HepG2 (cell line): ENCODE measurements around the gene GADD45GIP1. TPM values are rescaled to one million over a fixed set of nuclear protein-coding genes. Genes with fewer than 3 reads are reported as not detected.
A peak's percentile ranks its signal among the peaks of the same experiment; 100 is the strongest.

ENCODE experiments used
- NFAT5 ChIP-seq: sonication (generic); formaldehyde crosslinking; IDR thresholded peaks from 2 replicates; pipeline ENCODE4 v1.4.0; 2020; ENCODE audit warnings: missing genetic modification reagents
- NPAS2 ChIP-seq: sonication (generic); formaldehyde crosslinking; IDR thresholded peaks from 2 replicates; pipeline ENCODE4 v1.8.0; 2022; ENCODE audit warnings: mild to moderate bottlenecking, missing genetic modification reagents, borderline replicate concordance
- THAP8 ChIP-seq: sonication (generic); formaldehyde crosslinking; IDR thresholded peaks from 2 replicates; pipeline ENCODE4 v1.5.1; 2020; ENCODE audit warnings: missing genetic modification reagents, mild to moderate bottlenecking, borderline replicate concordance
- ZBTB40 ChIP-seq, 2 experiments: fragments of 450-650 bp in 1 of 2; sonication (generic) in 1 of 2; formaldehyde crosslinking in 1 of 2; IDR thresholded peaks; 2 replicates each; pipeline versions ENCODE4 v1.6.1 to v1.8.0; 2016 to 2022; ENCODE audit warnings: antibody characterized with exemption in 1 of 2, mild to moderate bottlenecking in 1 of 2, missing genetic modification reagents in 1 of 2
- ZNF18 ChIP-seq: sonication (generic); formaldehyde crosslinking; IDR thresholded peaks from 2 replicates; pipeline ENCODE4 v1.8.0; 2022; ENCODE audit warnings: mild to moderate bottlenecking, missing genetic modification reagents; ENCODE audit not compliant: insufficient replicate concordance
- ZNF337 ChIP-seq: sonication (generic); formaldehyde crosslinking; IDR thresholded peaks from 2 replicates; pipeline ENCODE4 v1.5.1; 2020; ENCODE audit warnings: missing genetic modification reagents, low read depth, mild to moderate bottlenecking, borderline replicate concordance
- ZNF367 ChIP-seq: sonication (generic); formaldehyde crosslinking; IDR thresholded peaks from 2 replicates; pipeline ENCODE4 v1.4.0; 2020; ENCODE audit warnings: missing genetic modification reagents, borderline replicate concordance
- ZNF775 ChIP-seq: sonication (generic); formaldehyde crosslinking; IDR thresholded peaks from 2 replicates; pipeline ENCODE4 v1.4.0; 2020; ENCODE audit warnings: missing genetic modification reagents, mild to moderate bottlenecking, moderate library complexity, borderline replicate concordance
- polyA plus RNA-seq, 8 experiments: library from polyadenylated mRNA; depleted of rRNA in 3 of 8; stranded (reverse) in 7 of 8; unstranded in 1 of 8; fragments of >200 nt; fragmentation: Illumina TruSeq in 4 of 8; extraction: Trizol in 4 of 8; gene quantifications; 2 replicates each; pipeline versions ENCODE4 v1.2.1 to v1.2.3, GENCODE V29; 2011 to 2016; ENCODE audit warnings: low read depth in 4 of 8, missing spikeins in 1 of 8, mixed read lengths in 1 of 8; ENCODE audit not compliant: insufficient read depth in 1 of 8
- total RNA-seq, 5 experiments: library from RNA; depleted of rRNA; stranded (reverse); fragments of >200 nt; fragmentation: Illumina TruSeq; extraction: Trizol; gene quantifications; 2 replicates each; pipeline ENCODE4 v1.2.3, GENCODE V29; 2016; ENCODE audit warnings: low read depth in 1 of 5

The GADD45GIP1 gene
- total and polyA plus RNA-seq, 2 of the 13 experiments (the other 11 are each of a cell fraction or from before 2014, with no cell fraction given): 24.6 to 30.7 TPM

- no peak for TF ChIP-seq ZBTB40 (IDR thresholded peaks at IDR 0.05)
- TF ChIP-seq ZBTB40 (CRISPR knock-in tag; IDR thresholded peaks at IDR 0.05): no peak; the same call in 1 of the 2 replicates
- no peak for TF ChIP-seq ZNF775
- no peak for TF ChIP-seq NFAT5
- TF ChIP-seq ZNF337 (CRISPR knock-in tag): no peak
- peak; percentile 48 for TF ChIP-seq ZNF18 (CRISPR knock-in tag)
- TF ChIP-seq ZNF367 (CRISPR knock-in tag): no peak
- no peak for TF ChIP-seq THAP8 (CRISPR knock-in tag)
- no peak for TF ChIP-seq NPAS2 (CRISPR knock-in tag)
These were observed at the start of gene GADD45GIP1 (continued) for GRCh38 chr19:12956446-12957388.
